ENCODE data around the gene FIGN. TPM values are rescaled to one million over a fixed set of nuclear protein-coding genes. Genes with fewer than 3 reads are reported as not detected.

The FIGN gene
- total and polyA plus RNA-seq, 5 donors from 2014 or later, result not detected

GRCh38 chr2:163551616-163552373 lies 184.0 kb downstream of the FIGN start:
- DNase-seq, result no peak
- no peaks in the 10 kb centered on the region for H3K27me3 ChIP-seq (ENCODE audit: control insufficient read depth, insufficient read depth, low read length)
- no peak overlapping the region for H3K4me3 ChIP-seq (ENCODE audit: low read depth, low read length)
- no peak overlapping the region for H3K4me3 Mint-ChIP-seq
- no peak overlapping the region for H3K27ac ChIP-seq (ENCODE audit: insufficient read depth, low read length, poor library complexity, severe bottlenecking)
- H3K36me3 ChIP-seq (ENCODE audit: control insufficient read depth, insufficient read depth, low read length), result no peaks in the 10 kb centered on the region
- no peak for ATAC-seq (ENCODE audit: low read depth in 2 of 2)
- H3K9me3 ChIP-seq (ENCODE audit: control insufficient read depth in 2 of 2, low read length in 2 of 2), result peaks cover 0 to 3% of the 10 kb centered on the region in 2 experiments
- H3K27ac Mint-ChIP-seq, result no peak overlapping the region
- peaks cover 0 to 19% (median 3%) of the 10 kb centered on the region in 7 donors for H3K9me3 Mint-ChIP-seq
- H3K36me3 Mint-ChIP-seq, result no peaks in the 10 kb centered on the region
- H3K4me1 Mint-ChIP-seq, result no peaks in the 10 kb centered on the region
- no peaks in the 10 kb centered on the region for H3K4me1 ChIP-seq (ENCODE audit: control insufficient read depth, insufficient read depth, low read length, poor library complexity, severe bottlenecking)
- no peaks in the 10 kb centered on the region for H3K27me3 Mint-ChIP-seq

GRCh38 chr2:163548970-163549369 lies 186.8 kb downstream of the FIGN start:
- H3K4me3 ChIP-seq (ENCODE audit: low read depth, low read length), result no peak overlapping the region
- no peaks in the 10 kb centered on the region for H3K27me3 Mint-ChIP-seq
- H3K9me3 Mint-ChIP-seq, result peaks cover 0 to 20% (median 6%) of the 10 kb centered on the region in 7 donors
- ATAC-seq (ENCODE audit: low read depth in 2 of 2) (no peak), DNase-seq (no peak)
- no peaks in the 10 kb centered on the region for H3K4me1 ChIP-seq (ENCODE audit: control insufficient read depth, insufficient read depth, low read length, poor library complexity, severe bottlenecking)
- H3K9me3 ChIP-seq (ENCODE audit: control insufficient read depth in 2 of 2, low read length in 2 of 2), result peaks cover 0 to 3% of the 10 kb centered on the region in 2 experiments
- H3K27ac Mint-ChIP-seq, result no peak overlapping the region
- H3K27me3 ChIP-seq (ENCODE audit: control insufficient read depth, insufficient read depth, low read length), result no peaks in the 10 kb centered on the region
- H3K27ac ChIP-seq (ENCODE audit: insufficient read depth, low read length, poor library complexity, severe bottlenecking), result no peak overlapping the region
- H3K36me3 ChIP-seq (ENCODE audit: control insufficient read depth, insufficient read depth, low read length), result no peaks in the 10 kb centered on the region
- H3K4me1 Mint-ChIP-seq, result no peaks in the 10 kb centered on the region
- no peaks in the 10 kb centered on the region for H3K36me3 Mint-ChIP-seq
- no peak overlapping the region for H3K4me3 Mint-ChIP-seq

Measured in CD4-positive, CD25-positive, alpha-beta regulatory T cell (primary cell).